ENCODE data around the gene RNF223. TPM values are rescaled to one million over a fixed set of nuclear protein-coding genes. Genes with fewer than 3 reads are reported as not detected.
A peak's percentile ranks its signal among the peaks of the same experiment; 100 is the strongest.

RNF223 gene
- total and polyA plus RNA-seq, 4 donors: 0.20 TPM; not detected in 3

GRCh38 chr1:1072849-1073742 is 1.0 kb downstream of the RNF223 start:
- Histone ChIP-seq H3K4me1 (ENCODE audit: control insufficient read depth, insufficient read depth, low read length) (peaks cover 17% of the 10 kb centered on the region), H3K4me3 (ENCODE audit: low read depth, low read length) (no peak overlapping the region), H3K36me3 (ENCODE audit: control insufficient read depth, insufficient read depth, low read length) (no peaks in the 10 kb centered on the region), H3K9me3 (ENCODE audit: control insufficient read depth, insufficient read depth, low read length) (no peaks in the 10 kb centered on the region), H3K27ac (ENCODE audit: low read depth, low read length) (no peak overlapping the region), H3K27me3 (ENCODE audit: control insufficient read depth, insufficient read depth, low read length) (peaks cover 16% of the 10 kb centered on the region)
- DNase-seq (ENCODE audit: low read depth in 4 of 6, low spot score in 6 of 6): no peak
- 78% methylated on average over 28 of the region's 28 CpGs for WGBS (ENCODE audit: insufficient coverage)

- H3K9me3 ChIP-seq (ENCODE audit: control insufficient read depth, insufficient read depth, low read length): no peaks in the 10 kb centered on the region
- no peak overlapping the region for H3K4me3 ChIP-seq (ENCODE audit: low read depth, low read length)
- peaks cover 17% of the 10 kb centered on the region for H3K27me3 ChIP-seq (ENCODE audit: control insufficient read depth, insufficient read depth, low read length)
- WGBS (ENCODE audit: insufficient coverage): 80% methylated on average over 15 of the region's 21 CpGs
- no peak for DNase-seq (ENCODE audit: low read depth in 4 of 6, low spot score in 6 of 6)
- no peak overlapping the region for H3K27ac ChIP-seq (ENCODE audit: low read depth, low read length)
- peaks cover 24% of the 10 kb centered on the region for H3K4me1 ChIP-seq (ENCODE audit: control insufficient read depth, insufficient read depth, low read length)
- H3K36me3 ChIP-seq (ENCODE audit: control insufficient read depth, insufficient read depth, low read length): peaks cover 4% of the 10 kb centered on the region
Observed at GRCh38 chr1:1072299-1072848, 1.7 kb downstream of the RNF223 start.

- no peak overlapping the region for H3K4me3 ChIP-seq (ENCODE audit: low read depth, low read length)
- peaks cover 17% of the 10 kb centered on the region for H3K27me3 ChIP-seq (ENCODE audit: control insufficient read depth, insufficient read depth, low read length)
- no peak overlapping the region for H3K27ac ChIP-seq (ENCODE audit: low read depth, low read length)
- no peaks in the 10 kb centered on the region for H3K9me3 ChIP-seq (ENCODE audit: control insufficient read depth, insufficient read depth, low read length)
- H3K4me1 ChIP-seq (ENCODE audit: control insufficient read depth, insufficient read depth, low read length): peaks cover 24% of the 10 kb centered on the region
- H3K36me3 ChIP-seq (ENCODE audit: control insufficient read depth, insufficient read depth, low read length): peaks cover 4% of the 10 kb centered on the region
- no peak for DNase-seq (ENCODE audit: low read depth in 4 of 6, low spot score in 6 of 6)
- WGBS (ENCODE audit: insufficient coverage): 85% methylated on average over 56 of the region's 56 CpGs
Observed at GRCh38 chr1:1071486-1072298, 2.4 kb downstream of the RNF223 start.

- peaks cover 24% of the 10 kb centered on the region for H3K4me1 ChIP-seq (ENCODE audit: control insufficient read depth, insufficient read depth, low read length)
- no peak for DNase-seq (ENCODE audit: low read depth in 4 of 6, low spot score in 6 of 6)
- WGBS (ENCODE audit: insufficient coverage): 59% methylated on average over 38 of the region's 40 CpGs
- no peaks in the 10 kb centered on the region for H3K9me3 ChIP-seq (ENCODE audit: control insufficient read depth, insufficient read depth, low read length)
- H3K4me3 ChIP-seq (ENCODE audit: low read depth, low read length): no peak overlapping the region
- peaks cover 11% of the 10 kb centered on the region for H3K27me3 ChIP-seq (ENCODE audit: control insufficient read depth, insufficient read depth, low read length)
- peaks cover 7% of the 10 kb centered on the region for H3K36me3 ChIP-seq (ENCODE audit: control insufficient read depth, insufficient read depth, low read length)
- H3K27ac ChIP-seq (ENCODE audit: low read depth, low read length): no peak overlapping the region
Observed at GRCh38 chr1:1069711-1070676, 4.1 kb downstream of the RNF223 start.

GRCh38 chr1:1069056-1069710 is 4.9 kb downstream of the RNF223 start:
- Histone ChIP-seq H3K4me3 (ENCODE audit: low read depth, low read length) (peak overlapping the region; percentile 46), H3K27ac (ENCODE audit: low read depth, low read length) (no peak overlapping the region), H3K27me3 (ENCODE audit: control insufficient read depth, insufficient read depth, low read length) (peaks cover 13% of the 10 kb centered on the region), H3K9me3 (ENCODE audit: control insufficient read depth, insufficient read depth, low read length) (no peaks in the 10 kb centered on the region), H3K36me3 (ENCODE audit: control insufficient read depth, insufficient read depth, low read length) (peaks cover 7% of the 10 kb centered on the region), H3K4me1 (ENCODE audit: control insufficient read depth, insufficient read depth, low read length) (peaks cover 27% of the 10 kb centered on the region)
- peak; percentile 28 to 94 (median 44) for DNase-seq (ENCODE audit: low read depth in 4 of 6, low spot score in 6 of 6)
- under 1% methylated on average over 69 of the region's 75 CpGs for WGBS (ENCODE audit: insufficient coverage)

- Histone ChIP-seq H3K27me3 (ENCODE audit: control insufficient read depth, insufficient read depth, low read length) (peaks cover 16% of the 10 kb centered on the region), H3K4me1 (ENCODE audit: control insufficient read depth, insufficient read depth, low read length) (peaks cover 30% of the 10 kb centered on the region), H3K9me3 (ENCODE audit: control insufficient read depth, insufficient read depth, low read length) (no peaks in the 10 kb centered on the region), H3K36me3 (ENCODE audit: control insufficient read depth, insufficient read depth, low read length) (peaks cover 7% of the 10 kb centered on the region), H3K4me3 (ENCODE audit: low read depth, low read length) (no peak overlapping the region), H3K27ac (ENCODE audit: low read depth, low read length) (no peak overlapping the region)
- DNase-seq (ENCODE audit: low read depth in 4 of 6, low spot score in 6 of 6): peak in 1 of 6 donors; percentile 37
- 1% methylated on average over 51 of the region's 55 CpGs for WGBS (ENCODE audit: insufficient coverage)
Observed at GRCh38 chr1:1068517-1069055, 5.5 kb downstream of the RNF223 start.

GRCh38 chr1:1067860-1068516 is 6.1 kb downstream of the RNF223 start:
- WGBS (ENCODE audit: insufficient coverage): 49% methylated on average over 26 of the region's 32 CpGs
- no peaks in the 10 kb centered on the region for H3K9me3 ChIP-seq (ENCODE audit: control insufficient read depth, insufficient read depth, low read length)
- H3K36me3 ChIP-seq (ENCODE audit: control insufficient read depth, insufficient read depth, low read length): peaks cover 7% of the 10 kb centered on the region
- no peak for DNase-seq (ENCODE audit: low read depth in 4 of 6, low spot score in 6 of 6)
- peaks cover 20% of the 10 kb centered on the region for H3K27me3 ChIP-seq (ENCODE audit: control insufficient read depth, insufficient read depth, low read length)
- no peak overlapping the region for H3K4me3 ChIP-seq (ENCODE audit: low read depth, low read length)
- H3K27ac ChIP-seq (ENCODE audit: low read depth, low read length): no peak overlapping the region
- H3K4me1 ChIP-seq (ENCODE audit: control insufficient read depth, insufficient read depth, low read length): peaks cover 34% of the 10 kb centered on the region

GRCh38 chr1:1067284-1067859 is 6.7 kb downstream of the RNF223 start:
- Histone ChIP-seq H3K27me3 (ENCODE audit: control insufficient read depth, insufficient read depth, low read length) (peaks cover 26% of the 10 kb centered on the region), H3K4me1 (ENCODE audit: control insufficient read depth, insufficient read depth, low read length) (peaks cover 38% of the 10 kb centered on the region), H3K4me3 (ENCODE audit: low read depth, low read length) (no peak overlapping the region), H3K36me3 (ENCODE audit: control insufficient read depth, insufficient read depth, low read length) (peaks cover 7% of the 10 kb centered on the region), H3K9me3 (ENCODE audit: control insufficient read depth, insufficient read depth, low read length) (no peaks in the 10 kb centered on the region), H3K27ac (ENCODE audit: low read depth, low read length) (no peak overlapping the region)
- WGBS (ENCODE audit: insufficient coverage): 75% methylated on average over 51 of the region's 54 CpGs
- no peak for DNase-seq (ENCODE audit: low read depth in 4 of 6, low spot score in 6 of 6)
